ENCODE results near the gene ARPC5L. TPM values are rescaled to one million over a fixed set of nuclear protein-coding genes. Genes with fewer than 3 reads are reported as not detected.

ARPC5L gene
- total and polyA plus RNA-seq, 9 of the 15 experiments (the other 6 are each of a cell fraction or from before 2014, with no cell fraction given): 25.4 to 113 (median 63.8) TPM

- 0 out of 2 replicates have a peak, but pooled peaks have one; percentile 25 for TF ChIP-seq ZBTB40 (IDR thresholded peaks at IDR 0.05)
- TF ChIP-seq ZBTB40 (CRISPR knock-in tag; IDR thresholded peaks at IDR 0.05): no peak
- TF ChIP-seq KAT7 (CRISPR knock-in tag; IDR thresholded peaks at IDR 0.05; ENCODE audit: borderline replicate concordance): no peak
- TF ChIP-seq L3MBTL2 (IDR thresholded peaks at IDR 0.05): peak; percentile 73
- no peak for TF ChIP-seq STAT5A (IDR thresholded peaks at IDR 0.05; ENCODE audit: borderline replicate concordance, low read length)
- no peak for TF ChIP-seq MAZ (CRISPR knock-in tag; conservative IDR thresholded peaks at IDR 0.05 in 1 of 2, IDR thresholded peaks at IDR 0.05 in 1 of 2)
- TF ChIP-seq ELF1 (tag; IDR thresholded peaks at IDR 0.05): 0 out of 2 replicates have a peak, but pooled peaks have one; percentile 36
- TF ChIP-seq ZNF76 (CRISPR knock-in tag; IDR thresholded peaks at IDR 0.05; ENCODE audit: borderline replicate concordance): 0 out of 2 replicates have a peak, but pooled peaks have one; percentile 17
- no peak for TF ChIP-seq ZNF77 (CRISPR knock-in tag; IDR thresholded peaks at IDR 0.05)
- TF ChIP-seq USF2 (CRISPR knock-in tag; IDR thresholded peaks at IDR 0.05): peak; percentile 19; the same call in 1 of the 2 replicates
- no peak for TF ChIP-seq EWSR1 (IDR thresholded peaks at IDR 0.05; ENCODE audit: borderline replicate concordance, low read depth, partially characterized antibody)
- TF ChIP-seq GTF2E2 (tag; IDR thresholded peaks at IDR 0.05): no peak
- peak; percentile 43; the same call in 1 of the 2 replicates for TF ChIP-seq TOE1 (IDR thresholded peaks at IDR 0.05; ENCODE audit: borderline replicate concordance)
- no peak for TF ChIP-seq TOE1 (CRISPR knock-in tag; IDR thresholded peaks at IDR 0.05; ENCODE audit: borderline replicate concordance, low read depth)
- TF ChIP-seq HOXB6 (CRISPR knock-in tag; IDR thresholded peaks at IDR 0.05; ENCODE audit: borderline replicate concordance): no peak
- peak; percentile 31; the same call in 1 of the 2 replicates for TF ChIP-seq ETV5 (CRISPR knock-in tag; IDR thresholded peaks at IDR 0.05; ENCODE audit: low read depth)
- peak; percentile 54; the same call in 1 of the 2 replicates for TF ChIP-seq JUND (IDR thresholded peaks at IDR 0.05; ENCODE audit: borderline replicate concordance, low read depth, low read length)
- no peak; the same call in 2 of the 3 replicates for TF ChIP-seq JUND (tag; IDR thresholded peaks at IDR 0.05; ENCODE audit: borderline replicate concordance, low read depth, low read length)
Observed at GRCh38 chr9:124818431-124819281, 43.3 kb upstream of the ARPC5L start (continued).
